Effector CD4-positive, alpha-beta T cell (primary cell): ENCODE data around the gene TRAPPC12.
"Not testable (repeated sequence)": the region's sequence is repeated elsewhere in the genome, so short reads cannot be mapped to it uniquely, and the experiment has no call there.

Source experiments
- DNase-seq: peaks from one replicate; pipeline ENCODE4 v3.0.0-alpha.2; 2020

TRAPPC12 gene

DNA sequence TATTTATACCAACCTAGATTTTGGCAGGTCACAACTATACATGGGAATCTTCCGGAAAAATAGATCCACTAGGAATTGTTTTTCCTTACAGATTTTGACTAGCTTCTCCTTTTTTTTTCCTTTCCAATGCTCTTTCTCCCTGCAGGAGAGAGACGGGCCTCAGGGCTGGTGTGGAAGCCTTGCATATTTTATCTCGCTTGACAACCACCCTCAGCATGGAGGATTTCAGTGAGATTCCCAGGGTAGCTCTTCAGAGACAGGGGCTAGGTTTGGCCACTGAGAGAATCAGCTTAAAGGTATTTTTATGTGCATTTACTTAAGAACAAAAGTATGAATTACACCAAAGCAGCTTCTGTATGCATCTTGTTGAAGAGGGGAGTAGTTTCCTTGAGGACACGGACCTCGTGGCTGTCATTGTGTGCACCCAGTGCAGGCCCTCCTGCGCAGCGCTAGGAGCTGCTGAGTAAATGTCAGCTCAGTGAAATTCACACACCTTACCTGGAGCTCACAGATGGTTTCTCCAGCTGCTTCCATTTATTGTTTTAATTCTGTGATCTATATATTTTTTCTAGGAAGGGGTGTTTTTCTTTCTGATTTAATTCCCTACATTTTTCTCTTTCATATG is 54.4 kb downstream of the TRAPPC12 start:
- DNase-seq = no peak

DNA sequence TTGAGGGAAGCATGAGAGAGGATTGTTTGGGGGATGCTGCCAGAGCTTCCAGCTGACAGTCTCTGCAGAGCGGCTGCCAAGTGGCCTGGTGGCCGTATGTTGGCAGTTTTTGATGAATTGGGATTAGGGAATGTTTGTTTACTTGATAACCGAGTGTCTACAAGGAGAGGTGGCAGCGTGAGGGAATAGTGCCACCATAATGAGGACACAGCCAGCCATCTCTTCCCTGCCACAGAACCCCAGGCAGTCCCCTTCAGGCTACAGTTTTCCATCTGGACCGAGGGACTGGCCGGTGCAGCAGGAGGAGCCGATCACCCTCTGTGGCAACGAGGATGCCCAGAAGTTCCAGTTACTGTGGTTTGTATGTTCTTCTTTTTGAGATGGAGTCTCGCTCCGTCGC is 55.2 kb downstream of the TRAPPC12 start:
- DNase-seq = no peak

DNA sequence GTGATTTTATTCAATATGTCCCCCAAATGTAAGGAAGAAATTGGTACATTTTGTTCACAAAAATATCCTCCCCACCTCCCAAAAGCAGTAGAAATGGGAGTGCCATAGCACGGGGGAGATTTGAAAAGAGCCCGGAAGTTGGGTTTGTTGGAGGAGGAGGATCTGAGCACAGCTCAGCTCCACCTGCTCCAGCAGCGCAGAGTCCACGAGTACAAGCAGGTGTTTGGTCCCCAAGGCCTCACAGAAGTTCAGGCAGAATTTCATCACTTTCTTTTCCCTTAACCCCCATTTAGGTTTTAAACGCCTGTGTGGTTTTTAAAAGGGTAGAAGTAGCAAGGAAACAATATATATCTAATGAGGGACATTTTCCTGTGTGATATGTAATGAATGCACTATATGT is 56.0 kb downstream of the TRAPPC12 start:
- DNase-seq = no peak

DNA sequence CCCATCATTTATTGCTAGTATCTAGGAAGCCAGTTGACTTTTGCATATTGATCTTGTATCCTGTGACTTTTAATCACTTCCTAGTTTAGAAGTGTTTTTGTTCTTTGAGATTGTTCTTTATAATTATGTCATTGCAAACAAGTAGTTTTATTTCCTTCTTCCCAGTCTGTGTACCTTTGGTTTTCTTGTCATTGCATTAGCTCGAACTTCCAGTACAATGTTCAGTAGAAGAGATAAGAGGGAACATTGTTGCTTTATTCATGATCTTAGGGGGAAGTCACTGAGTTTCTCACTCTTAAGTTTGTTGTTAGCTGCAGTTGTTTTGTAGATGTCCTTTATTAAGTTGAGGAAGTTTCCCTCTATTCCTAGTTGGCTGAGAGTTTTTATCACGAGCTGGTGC is 61.0 kb downstream of the TRAPPC12 start:
- no peak for DNase-seq

DNA sequence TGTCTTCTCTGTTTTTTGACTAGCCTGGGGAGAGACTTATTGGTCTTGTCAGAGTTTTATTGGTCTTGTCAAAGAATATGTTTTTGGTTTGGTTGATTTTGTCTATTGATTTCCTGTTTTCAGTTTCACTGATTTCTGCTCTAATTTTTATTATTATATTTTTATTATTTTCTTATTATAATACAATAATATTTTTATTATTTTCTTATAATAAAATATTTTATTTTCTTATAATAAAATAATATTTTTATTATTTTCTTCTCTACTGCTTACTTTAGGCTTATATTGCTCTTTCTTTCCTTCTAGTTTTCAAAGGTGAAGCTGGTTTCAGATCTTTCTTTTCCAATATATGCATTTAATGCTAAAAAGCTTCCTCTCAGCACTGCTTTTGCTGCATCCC is 62.0 kb downstream of the TRAPPC12 start:
- no peak for DNase-seq

DNA sequence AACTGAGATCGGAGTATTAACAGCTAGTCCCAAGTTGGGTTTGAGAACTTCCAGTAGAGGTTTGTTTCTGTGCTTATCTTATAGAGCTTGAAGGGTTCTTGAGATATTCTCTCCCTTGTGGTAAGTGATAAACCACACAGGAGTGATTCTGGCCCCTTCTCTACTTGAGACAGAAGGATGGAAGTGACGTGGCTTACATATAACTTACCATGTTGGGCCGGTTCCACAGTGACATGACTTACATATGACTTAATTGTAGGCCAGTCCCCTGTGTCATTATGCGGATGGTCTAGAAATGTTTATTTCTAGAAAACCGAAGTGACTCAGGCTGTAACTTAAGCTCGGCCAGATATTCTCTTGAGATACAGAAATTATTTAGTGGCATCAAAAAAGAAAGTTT is 62.7 kb downstream of the TRAPPC12 start:
- no peak for DNase-seq

DNA sequence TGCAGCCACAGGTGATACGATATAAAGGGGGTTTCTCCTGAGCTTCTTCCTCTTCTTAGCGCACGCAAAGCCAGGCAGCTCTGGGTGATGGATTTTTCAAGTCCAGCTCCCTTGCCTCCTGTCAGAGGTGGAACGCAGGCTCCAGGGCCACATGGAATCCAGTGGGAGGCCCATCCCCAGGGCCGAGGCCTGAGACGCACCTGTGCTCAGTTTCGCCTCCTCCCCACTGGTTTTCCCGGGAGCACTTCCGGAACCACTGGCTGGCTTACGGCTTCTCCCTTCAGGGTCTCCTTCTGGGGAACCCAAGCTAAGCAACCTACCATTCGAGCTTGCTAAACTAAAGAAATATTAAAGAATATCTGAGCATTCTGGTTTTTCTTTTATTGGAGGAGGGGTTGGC is 63.6 kb downstream of the TRAPPC12 start:
- no peak for DNase-seq

DNA sequence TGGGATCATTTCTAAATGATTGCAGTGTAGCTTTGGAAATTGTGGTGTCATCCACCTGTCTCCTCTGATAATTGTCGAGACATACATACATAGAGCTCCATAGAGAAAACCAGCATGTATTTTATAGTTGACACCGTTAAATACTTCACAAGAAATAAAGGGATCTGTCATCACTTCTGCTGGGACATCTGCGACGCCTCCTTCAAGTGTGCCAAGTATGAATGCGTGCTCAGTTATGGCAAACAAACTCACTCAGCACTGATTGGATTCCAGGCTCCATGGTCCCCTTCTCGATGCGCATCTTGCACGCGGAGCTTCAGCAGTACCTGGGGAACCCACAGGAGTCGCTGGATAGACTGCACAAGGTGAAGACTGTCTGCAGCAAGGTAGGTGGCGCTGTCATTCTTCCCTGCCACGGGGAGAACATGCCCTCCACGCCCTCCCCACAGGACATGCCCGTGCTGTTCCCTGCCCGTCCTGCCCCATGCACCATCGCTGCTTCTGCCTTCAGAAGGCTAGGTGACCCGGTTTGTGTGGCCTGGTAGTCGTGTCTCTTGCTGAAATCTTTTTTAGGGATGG is 64.1 kb downstream of the TRAPPC12 start:
- DNase-seq = no peak

DNA sequence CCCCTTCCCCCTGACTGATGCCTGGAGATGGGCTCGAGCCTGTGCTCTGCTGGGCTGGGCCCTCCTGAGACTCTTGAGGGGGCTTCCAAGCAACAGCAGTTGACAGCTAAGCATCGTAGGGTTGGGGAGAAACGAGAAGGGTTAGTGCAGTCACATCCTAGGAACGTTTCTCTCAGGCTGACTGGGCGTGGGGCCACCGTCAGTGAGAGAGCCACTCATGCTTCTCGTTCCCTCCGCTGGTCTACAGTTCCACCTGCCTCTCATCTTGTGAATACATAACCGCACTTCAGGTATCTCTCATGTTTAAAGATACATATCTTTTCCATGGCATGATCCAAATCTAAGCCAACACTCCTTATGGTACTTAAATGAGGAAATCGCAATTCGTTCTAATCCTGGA is 66.4 kb downstream of the TRAPPC12 start:
- no peak for DNase-seq

DNA sequence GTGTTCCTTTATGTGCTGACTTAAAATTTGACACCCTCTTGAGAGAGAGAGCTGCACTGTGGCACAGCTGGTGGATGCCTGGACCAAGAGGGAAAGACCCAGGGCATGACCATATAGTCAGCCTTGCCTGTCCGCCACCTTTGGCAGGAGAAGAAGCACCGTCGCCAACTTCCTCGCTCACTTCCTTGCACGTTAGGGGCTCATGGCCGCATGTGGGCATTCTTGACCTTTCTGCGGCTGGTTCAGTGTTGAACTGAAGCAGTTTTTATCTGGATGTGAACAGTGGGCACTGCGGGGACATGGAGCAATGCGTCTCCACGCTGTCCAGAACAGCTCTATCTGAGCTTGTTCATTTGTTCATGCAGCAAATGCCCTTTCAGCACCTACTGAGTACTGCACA is 66.9 kb downstream of the TRAPPC12 start:
- DNase-seq = no peak

DNA sequence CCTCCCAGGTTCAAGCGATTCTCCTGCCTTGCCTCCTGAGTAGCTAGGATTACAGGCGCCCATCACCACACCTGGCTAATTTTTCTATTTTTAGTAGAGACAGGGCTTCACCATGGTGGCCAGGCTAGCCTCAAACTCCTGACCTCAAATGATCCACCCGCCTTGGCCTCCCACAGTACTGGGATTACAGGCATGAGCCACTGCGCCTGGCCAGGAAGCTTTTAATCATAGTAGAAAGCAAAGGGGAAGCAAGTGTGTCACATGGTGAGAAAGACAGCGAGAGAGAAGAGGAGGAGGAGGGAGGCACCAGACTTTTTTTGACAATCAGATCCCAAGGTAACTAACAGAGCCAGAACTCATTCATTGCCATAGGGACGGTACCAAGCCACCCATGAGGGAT is 67.7 kb downstream of the TRAPPC12 start:
- not testable (repeated sequence) for DNase-seq

DNA sequence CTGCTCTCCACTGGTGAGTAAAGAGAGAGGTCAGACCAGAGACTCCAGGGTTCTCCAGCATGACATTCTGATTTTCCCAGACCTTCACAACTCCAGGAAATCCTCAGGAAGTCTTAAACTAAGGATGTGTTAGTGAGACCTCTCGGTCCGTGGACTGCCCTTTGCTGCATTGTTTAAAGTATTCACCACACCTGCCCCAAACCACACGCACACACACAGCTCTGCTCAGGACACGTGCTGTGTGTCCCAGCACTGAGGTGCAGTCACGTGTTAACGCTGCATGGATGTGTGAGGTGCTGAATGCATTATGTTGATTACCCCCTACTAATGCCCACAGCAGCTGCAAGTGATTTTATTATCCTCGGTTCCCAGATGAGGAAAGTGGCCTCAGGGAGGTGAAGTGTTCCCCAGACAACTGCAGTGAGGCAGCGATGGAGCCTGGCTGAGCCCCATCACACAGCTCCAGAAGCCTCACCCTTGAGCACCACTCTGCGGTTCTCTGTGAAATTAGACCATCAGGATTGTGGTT is 68.4 kb downstream of the TRAPPC12 start:
- DNase-seq = no peak

DNA sequence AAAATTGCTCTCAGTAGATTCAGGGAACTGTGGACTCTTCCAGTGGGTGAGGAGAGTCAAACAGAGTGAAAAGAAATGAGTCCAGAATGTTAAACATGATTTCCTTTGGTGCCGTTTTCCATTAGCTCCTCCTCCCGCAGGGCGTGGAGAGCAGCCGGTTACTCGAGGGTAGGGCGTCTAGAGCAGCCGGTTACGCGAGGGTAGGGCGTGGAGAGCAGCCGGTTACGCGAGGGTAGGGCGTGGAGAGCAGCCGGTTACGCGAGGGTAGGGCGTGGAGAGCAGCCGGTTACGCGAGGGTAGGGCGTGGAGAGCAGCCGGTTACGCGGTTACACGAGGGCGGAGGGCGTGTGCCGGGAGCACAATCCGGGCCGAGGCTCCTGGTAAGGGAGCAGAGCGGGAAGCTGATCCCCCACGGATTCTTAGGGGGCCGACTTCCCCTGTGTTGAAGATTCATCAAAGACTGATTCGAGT is 69.0 kb downstream of the TRAPPC12 start:
- not testable (repeated sequence) for DNase-seq

DNA sequence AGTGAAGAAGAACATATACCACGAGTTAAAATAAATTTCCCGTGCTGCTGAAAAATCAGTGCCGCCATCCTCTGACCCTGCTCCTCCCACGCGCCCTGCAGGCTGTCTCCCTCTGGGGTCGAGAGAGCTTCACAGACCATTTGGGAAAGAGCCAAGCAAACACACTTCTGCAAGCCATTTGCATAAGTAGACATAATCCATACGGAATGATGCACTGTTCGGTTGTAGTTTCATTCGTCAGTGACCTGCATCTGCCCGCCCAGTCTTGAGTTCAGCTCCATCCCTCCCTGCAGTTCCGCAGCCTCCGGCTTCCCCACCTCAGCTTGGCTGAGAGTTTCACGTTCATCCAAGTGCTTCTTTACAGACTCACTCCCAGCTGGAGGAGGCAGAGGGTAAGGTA is 69.6 kb downstream of the TRAPPC12 start:
- DNase-seq = no peak

DNA sequence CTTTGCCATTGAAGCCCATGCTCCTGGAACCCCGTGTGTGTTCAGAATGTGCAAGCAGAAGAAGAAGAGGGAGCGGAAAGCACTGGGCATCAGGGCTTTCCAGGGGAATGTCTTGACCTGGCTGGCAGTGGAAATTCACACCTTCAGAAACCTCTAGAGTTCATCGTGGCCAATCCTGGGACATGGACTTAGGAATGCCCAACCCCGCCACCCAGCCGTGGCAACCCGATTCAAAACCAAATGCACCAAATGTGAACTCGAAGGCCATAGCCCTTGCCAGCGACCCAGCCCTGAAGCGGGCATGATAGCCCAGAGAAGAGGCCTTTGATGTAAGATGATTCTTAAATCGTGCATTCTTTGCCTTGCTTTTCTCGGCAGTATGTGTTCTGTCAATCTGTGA is 70.4 kb downstream of the TRAPPC12 start:
- no peak for DNase-seq

DNA sequence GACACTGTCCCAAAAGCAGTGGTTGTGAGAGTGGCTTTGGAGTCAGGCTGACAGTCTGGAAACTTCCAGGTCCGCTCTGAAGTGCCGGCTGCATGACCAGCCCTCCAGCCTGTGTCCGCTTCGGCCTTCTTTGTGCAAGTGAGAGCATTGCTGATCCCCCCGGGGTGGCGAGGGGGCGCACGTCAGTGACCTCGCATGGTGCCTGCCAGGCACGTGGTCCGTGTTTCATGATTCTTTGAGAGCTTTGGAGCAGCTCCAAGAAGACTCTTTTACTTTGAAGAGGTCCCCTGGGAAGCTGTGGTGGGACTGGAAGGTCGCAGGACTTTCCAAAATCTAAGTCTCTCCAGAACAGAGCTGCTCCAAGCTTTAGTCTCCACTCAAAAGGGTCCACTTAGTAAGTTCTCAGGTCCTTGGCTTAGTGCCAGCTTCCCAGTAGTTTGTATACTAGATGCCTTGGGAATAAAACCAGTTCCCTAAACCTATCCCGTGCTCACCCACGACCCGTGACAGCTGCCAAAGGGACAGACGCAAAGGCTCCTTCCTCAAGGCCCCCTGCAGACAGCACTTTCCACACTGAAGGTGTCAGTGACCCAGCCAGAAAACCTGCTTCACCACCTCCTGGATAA is 71.0 kb downstream of the TRAPPC12 start:
- no peak for DNase-seq

DNA sequence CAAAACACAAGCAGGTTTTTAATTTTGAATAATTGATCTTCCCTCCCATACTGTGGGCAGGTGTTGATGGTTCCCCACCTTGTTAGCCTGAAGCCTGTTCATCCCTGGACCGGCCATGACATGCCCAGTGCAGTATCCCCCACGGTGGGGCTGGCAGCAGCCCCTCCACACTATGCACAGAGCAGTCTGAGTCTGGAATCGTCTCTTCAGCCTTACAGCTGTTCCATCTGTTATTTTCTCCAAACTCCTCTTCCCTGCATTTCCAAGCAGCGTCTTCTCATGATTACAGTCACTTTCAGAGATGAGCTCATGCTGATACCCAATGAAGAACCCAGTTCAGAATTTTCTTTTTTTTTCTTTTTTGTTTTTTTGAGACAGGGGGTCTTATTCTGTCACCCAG is 71.7 kb downstream of the TRAPPC12 start:
- no peak for DNase-seq

DNA sequence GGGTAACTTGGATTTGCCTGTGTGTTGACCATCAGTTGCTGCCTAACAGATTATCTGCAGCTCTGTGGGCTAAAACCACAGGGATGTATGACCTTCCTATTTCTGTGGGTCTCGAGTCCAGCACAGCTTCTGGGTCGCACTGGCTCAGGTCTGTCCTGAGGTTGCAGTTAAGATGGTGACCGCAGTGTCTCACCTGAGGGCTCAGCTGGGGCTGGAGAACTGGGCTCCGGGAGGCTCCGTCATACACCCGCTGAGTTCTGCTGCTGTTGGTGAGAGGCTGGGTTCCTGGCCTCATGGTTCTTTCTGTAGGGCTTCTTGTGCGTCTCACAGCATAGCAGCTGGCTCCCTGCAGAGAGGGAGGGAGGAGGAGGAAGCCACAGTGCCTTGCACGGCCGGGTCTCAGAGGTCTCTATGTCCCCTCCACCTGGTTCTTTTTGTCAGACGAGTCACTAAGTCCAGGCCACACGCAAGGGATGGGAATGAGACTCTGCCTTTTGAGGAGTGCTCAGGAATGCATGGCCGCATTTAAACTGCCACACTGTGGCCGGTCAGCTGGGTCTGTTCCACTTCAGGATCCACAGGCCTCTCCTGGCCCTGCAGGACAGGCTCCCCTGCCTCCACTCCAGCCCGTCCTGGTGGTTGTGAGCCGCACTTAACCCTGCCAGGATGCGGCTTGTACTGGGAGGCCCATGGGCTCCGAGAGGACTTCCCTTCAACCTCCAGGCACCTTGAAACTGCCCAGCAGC is 72.6 kb downstream of the TRAPPC12 start:
- DNase-seq = no peak

DNA sequence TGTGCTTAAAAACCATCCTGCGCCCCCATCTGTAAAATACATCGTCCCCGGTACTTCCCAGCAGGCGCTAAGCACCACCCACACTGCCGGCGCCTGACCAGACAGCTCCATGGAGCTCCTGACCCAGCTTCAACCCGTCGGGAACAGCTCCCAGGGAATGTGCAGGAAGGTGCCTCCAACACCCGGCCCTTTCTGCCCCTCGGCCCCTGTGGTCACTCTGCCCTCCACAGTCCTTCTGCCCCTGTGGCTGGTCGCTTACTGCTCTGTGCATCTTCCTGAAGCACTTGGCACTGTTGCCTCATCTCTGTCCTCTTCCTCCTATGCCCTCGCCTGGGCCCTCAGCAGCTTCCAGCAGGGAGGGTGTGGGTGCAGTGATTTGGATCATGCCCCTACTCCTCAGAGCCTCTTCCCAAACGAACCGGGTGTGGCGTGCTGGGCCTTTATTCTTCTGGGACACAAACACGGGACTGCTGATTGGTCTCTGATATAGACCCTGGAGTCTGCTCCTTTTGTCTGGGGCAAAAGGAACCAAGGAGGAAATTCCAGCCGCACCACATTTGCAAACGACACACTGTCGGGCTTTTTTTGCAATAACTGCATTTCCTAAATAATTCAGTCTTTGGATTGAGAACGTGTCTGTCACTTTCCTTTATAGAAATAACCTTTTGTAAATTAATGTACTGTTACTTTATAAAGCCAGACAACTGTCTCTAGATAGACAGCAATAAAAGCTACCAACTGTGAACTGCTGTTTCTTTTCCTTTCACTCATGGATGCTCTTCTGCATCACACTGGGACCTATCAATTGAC is 73.9 kb downstream of the TRAPPC12 start:
- no peak for DNase-seq

DNA sequence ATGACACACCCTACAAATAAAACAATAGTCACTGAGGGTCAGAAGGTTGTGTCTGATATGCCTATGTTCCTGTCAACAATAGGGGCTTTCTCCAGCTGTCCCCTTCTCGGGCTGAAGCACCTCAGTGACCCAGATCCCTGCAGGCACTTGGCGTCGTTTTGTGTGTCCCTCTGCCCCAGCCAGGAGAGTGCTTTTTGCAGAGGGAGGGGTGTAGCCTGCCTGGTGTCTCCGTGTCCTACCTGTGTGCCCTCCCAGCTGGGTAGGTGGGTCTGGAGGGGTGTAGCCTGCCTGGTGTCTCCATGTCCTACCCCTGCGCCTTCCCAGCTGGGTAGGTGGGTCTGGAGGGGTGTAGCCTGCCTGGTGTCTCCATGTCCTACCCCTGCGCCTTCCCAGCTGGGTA is 74.5 kb downstream of the TRAPPC12 start:
- DNase-seq = not testable (repeated sequence)

DNA sequence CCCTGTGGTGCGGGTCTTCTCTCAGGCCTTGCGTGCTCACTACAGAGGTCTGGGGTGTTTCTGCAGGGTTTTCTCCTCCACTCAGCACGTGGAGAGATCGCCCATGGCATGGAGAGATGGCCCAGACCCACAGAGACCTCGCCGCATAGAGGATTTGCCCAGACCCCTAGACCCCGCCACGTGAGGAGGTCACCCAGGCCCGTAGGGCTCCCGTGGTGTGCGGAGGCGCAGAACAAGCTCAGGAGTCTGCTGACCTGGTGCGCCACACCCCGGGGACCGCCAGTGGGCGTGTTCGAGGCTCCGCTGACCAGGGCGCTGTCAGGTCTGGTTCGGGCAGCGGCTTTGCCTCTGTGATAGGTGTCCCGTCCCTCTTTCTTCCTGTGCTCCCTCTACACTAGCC is 75.3 kb downstream of the TRAPPC12 start:
- DNase-seq = no peak

DNA sequence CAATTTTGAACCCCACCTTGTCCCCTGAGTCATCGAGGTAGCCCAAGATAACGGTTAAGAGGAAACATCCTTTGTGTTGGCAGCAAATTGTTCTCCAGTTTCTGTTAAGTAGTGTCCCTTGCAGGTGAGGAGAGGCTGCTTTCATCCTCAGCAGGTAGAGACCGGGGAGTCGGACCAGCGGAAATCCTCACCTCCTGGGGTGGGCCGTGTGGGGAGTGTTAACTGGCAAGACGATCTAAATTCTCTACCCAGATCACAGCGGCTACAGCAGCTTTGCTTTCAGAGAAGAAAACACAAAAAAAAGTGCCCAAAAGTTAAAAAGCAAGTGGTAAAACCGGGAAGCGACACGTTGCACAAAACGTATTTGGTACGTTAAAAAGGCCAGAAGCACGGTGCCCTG is 76.6 kb downstream of the TRAPPC12 start:
- DNase-seq = no peak
